ENCODE data around the gene PNKD.

DNA sequence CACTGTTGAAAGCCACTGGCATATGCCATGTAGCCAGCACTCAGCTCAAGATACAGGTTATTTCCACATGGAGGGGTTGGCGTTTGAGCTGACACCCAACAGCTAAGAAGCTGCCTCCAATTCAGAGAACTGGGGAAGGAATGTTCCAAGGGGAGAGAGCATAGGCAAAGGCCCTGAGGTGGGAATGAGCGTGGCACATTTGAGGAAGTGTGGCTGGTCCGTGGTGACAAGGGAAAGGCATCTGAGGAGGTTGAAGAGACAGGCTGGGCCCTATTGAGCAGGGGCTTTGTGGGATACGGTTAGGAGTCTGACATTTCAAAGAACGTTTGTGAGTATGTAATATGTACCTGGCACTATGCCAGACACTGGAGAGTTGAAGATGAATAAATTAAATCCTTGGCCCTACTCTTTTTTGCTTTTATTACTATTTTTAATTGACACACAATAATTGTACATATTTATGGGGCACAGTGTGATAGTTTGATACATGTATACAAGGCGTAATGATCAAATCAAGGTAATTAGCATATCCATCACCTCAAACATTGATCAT is 49.6 kb downstream of the PNKD start:
- TF ChIP-seq, protein P1, sequence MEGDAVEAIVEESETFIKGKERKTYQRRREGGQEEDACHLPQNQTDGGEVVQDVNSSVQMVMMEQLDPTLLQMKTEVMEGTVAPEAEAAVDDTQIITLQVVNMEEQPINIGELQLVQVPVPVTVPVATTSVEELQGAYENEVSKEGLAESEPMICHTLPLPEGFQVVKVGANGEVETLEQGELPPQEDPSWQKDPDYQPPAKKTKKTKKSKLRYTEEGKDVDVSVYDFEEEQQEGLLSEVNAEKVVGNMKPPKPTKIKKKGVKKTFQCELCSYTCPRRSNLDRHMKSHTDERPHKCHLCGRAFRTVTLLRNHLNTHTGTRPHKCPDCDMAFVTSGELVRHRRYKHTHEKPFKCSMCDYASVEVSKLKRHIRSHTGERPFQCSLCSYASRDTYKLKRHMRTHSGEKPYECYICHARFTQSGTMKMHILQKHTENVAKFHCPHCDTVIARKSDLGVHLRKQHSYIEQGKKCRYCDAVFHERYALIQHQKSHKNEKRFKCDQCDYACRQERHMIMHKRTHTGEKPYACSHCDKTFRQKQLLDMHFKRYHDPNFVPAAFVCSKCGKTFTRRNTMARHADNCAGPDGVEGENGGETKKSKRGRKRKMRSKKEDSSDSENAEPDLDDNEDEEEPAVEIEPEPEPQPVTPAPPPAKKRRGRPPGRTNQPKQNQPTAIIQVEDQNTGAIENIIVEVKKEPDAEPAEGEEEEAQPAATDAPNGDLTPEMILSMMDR (IDR thresholded peaks at IDR 0.05; ENCODE audit: control extremely low read depth in 1 of 3, insufficient read depth in 1 of 3, low read depth in 1 of 3, low read length in 3 of 3) = no peak
- TF ChIP-seq, protein P2, sequence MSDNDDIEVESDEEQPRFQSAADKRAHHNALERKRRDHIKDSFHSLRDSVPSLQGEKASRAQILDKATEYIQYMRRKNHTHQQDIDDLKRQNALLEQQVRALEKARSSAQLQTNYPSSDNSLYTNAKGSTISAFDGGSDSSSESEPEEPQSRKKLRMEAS (IDR thresholded peaks at IDR 0.05) = no peak
- TF ChIP-seq, protein P3, sequence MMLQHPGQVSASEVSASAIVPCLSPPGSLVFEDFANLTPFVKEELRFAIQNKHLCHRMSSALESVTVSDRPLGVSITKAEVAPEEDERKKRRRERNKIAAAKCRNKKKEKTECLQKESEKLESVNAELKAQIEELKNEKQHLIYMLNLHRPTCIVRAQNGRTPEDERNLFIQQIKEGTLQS (IDR thresholded peaks at IDR 0.05; ENCODE audit: insufficient read depth, low read depth, low read length) = no peak
- TF ChIP-seq NRF1 (IDR thresholded peaks at IDR 0.05; ENCODE audit: low read depth, low read length) (no peak), CEBPB (IDR thresholded peaks at IDR 0.05; ENCODE audit: low read depth, low read length) (no peak), KDM5A (IDR thresholded peaks at IDR 0.05; ENCODE audit: low read length) (no peak), POLR2AphosphoS5 (IDR thresholded peaks at IDR 0.05; ENCODE audit: low read depth, low read length) (no peak)
- TF ChIP-seq, protein P4, sequence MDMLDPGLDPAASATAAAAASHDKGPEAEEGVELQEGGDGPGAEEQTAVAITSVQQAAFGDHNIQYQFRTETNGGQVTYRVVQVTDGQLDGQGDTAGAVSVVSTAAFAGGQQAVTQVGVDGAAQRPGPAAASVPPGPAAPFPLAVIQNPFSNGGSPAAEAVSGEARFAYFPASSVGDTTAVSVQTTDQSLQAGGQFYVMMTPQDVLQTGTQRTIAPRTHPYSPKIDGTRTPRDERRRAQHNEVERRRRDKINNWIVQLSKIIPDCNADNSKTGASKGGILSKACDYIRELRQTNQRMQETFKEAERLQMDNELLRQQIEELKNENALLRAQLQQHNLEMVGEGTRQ (IDR thresholded peaks at IDR 0.05; ENCODE audit: low read length) = no peak
